GM21825 (cell line): ENCODE measurements around the gene LRRC30.

Source experiments
- ATAC-seq: cut with Tn5 transposase; IDR thresholded peaks from one replicate; pipeline ENCODE4 v1.9.1; 2021; ENCODE audit warnings: mild to moderate bottlenecking, moderate library complexity; ENCODE audit not compliant: unreplicated experiment

Gene LRRC30

DNA sequence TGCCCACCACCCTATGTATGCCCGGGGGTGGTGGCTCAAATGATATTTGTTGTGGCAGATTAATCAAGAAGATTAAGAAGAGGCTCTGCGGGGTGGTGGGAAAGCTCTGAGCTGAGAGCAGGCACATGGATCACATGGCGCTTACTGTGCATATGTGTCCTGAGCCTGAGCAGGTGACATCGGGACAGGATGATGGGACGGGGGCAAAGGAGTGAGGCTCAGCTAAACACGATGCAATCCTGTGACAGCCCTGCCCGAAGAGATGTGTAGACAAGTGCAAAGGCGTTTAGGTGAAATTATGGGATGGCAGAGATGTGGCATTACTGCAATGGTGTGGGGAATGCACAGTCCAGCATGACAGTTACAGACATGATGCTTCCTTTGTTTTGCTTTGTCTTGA, 6.0 kb downstream of the LRRC30 start:
- ATAC-seq, result no peak

DNA sequence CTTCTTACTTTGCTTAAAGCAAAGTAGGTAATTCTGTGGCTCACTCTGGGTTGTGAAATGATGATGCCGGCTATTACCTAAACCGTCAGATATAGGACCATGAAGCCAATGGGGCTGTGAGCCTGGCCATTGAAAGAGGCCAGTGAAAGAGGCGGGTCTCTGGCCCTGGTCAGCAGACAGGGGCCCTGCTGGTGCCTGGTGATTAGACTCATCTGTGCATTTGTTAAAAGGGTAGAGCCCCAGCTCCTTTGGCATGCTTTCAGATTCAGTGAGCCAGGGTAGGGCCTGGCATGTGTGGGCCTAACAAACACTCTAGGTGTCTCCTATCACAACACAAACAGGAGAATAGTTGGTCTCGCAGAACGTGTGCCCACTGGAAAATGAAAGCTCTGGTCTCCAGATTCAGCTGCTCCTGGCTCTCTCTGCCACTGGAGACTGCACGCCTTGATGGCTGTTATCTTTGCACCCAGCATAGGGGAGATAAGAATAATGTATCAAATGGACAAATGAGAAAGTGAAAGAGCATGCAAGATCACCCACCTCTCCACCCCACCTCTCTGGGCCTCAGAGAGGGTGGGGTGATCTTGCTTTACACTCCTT, 6.9 kb downstream of the LRRC30 start:
- ATAC-seq, result no peak

DNA sequence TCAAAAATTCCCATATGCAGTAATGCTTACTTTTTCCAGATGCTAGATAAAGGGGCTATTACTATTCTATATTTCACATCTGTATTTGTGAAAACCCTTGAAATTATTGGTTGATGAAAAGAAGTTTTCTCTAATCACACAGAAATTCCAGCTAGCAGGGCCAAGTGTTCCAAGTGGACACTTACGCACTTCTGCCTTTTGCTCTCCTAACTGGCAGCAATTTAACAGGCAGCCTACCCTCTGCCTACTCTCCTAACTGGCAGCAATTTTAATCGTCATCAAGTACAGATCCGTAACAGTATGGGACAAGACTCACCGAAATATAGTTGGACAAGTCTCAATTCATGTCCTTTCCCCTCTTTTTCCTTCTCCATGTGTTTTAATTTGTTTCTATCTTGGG, 12.0 kb downstream of the LRRC30 start:
- ATAC-seq, result no peak

DNA sequence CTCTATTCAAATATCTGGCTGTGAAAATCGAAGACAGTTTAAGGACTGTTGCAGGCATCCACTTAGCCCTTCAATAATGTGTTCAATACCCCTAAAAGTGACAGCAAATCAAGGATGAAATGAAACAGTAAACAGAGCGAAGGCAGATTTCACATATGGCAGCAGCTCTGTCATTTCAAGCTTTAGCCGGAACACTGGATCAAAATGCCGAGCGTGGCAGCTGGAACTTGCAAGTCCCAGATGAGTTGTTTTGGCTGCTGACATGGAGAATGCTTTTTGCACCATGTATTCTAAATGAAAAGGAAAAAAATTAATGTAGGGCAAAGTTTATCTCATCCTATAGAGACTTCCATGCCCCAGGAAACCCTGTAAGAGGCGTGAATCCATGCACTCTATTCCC, 18.0 kb downstream of the LRRC30 start:
- ATAC-seq, result no peak

DNA sequence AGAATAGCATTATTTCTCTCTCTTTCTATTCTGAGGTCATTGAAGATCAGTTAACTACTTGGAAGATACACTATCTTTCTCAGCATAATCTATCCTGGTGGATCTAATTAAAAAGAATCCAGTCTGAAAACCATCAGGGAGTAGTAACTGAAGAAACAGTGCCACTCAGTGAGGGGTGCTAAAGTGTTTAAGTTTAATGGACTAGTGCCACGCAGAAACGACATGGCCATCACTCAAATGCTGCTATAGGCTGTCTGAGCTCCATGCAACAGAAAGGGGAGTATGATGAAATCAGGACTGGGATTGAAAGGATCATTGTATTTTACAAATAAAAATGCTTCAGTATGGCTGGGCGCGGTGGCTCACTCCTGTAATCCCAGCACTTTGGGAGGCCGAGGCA, 23.3 kb downstream of the LRRC30 start:
- ATAC-seq, result no peak

DNA sequence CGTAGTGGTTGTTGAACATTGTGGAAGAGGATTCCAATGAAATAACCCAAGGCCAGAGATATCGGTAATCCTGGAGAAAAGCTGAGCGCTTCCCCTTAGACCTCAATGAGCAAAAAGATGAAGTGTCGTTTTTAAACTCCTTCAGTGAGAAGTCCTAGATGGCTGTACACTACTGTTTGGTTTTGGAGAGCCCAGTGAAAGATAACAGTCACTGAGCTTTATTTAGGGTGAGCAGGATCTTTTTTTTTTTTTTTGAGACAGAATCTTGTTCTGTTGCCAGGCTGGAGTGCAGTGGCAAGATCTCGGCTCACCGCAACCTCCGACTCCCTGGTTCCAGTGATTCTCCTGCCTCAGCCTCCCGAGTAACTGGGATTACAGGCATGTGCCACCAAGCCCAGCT, 24.2 kb downstream of the LRRC30 start:
- ATAC-seq, result no peak

DNA sequence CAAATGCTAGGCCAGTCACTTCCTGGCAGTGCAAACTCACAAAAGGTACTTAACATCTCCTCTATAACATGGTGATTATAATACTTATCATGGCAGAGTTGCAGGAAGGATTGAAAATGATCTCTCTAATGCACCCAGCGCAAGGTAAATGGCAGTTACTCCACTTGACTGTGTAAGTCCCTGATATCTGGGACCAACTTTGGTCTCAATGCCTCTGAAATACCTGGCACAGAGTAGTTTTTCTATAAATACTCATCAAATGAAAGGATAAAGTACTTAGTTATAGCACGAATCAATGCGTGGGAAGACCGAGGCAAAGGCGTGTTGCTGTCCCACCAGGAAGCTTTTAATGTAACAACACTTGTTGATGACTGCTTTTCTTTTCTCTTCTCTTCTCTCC, 24.8 kb downstream of the LRRC30 start:
- ATAC-seq, result no peak

DNA sequence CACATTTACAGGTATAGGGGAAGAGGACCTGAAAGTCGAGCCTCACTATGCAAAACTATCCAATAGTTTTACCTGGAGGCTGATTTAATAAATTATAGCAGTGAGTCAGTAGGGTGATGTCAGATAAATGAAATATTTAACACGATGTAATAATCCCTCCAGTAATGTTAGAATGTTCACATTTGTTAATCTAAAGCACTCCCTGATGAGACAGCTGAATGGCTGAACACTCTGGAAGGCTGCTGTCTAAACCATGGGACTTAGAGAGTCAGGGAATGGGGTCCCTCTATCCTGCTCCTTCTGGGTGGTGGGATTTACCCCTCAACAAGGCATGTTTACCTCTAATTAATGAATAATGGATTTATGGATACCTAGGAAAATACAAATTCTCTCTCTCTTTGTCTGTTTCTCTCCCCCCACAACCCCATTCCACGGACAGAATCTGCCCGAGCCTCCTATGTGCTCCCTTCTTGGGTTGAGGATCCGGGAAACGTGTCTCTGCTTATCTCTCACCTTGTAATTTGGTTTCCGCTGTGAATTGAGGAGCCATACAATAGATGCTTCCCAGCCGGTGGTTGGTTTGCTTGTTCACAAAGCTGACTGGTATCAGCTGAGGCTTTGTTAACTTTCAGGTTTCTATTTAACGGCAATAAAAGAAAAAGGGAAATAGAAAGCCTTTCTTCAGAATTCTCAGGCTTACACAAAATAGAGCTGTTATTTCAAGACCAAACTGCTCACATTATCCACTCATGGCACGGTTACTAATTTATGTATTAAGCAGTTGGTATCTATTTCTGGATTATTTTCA, 25.9 kb downstream of the LRRC30 start:
- no peak for ATAC-seq

DNA sequence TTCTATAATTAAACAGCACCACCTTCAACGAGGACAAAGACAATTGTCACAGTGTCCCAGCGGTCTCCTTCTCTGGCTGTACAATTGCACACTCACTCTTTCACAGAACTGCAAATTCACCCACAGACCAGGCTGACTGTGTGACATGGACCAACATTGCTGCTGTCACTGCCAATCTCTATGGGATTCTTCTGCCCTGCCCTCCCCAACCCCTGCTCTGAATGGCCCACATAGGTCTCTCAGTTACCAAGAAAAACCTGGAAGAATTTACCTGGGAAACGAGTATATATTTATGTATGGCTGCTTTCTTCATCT, 26.5 kb downstream of the LRRC30 start:
- no peak for ATAC-seq

DNA sequence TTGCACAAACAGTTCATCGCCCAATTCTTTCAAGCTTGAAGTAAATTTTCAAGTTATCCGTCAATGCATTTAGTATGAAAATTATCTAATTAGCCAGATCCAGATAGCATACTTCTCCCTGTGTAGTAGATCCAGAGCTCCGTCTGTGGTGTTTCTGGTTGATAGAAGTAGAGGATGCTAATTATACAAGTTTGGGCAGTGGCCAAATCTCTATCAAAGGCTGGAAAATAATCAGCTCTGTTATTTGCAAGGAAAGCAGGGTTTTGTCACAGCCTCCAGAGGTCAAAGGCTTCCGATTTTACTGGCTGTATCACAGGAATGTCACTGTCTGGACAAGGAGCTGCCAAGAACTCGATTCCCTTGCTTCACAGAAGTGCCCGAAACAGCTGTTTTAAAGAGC, 28.6 kb downstream of the LRRC30 start:
- ATAC-seq, result no peak

DNA sequence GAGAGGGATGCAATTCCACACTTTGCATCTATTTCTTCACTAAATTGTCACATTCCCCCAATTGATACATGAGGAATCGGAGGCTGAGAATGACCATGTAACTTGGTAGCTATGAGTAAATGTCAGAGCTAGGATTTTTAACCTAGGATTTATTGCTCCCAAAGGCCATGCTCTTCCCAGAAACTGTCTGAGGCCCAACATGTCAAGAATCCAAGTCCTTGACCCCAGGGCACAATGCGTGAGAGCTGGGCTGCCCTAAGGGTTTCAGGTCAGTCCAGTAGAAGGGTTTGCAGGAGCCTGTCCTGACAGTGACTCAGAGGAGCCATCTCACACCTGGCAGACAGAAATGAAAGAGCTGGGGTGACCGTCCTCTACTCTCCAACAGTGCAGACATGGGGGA, 30.3 kb downstream of the LRRC30 start:
- no peak for ATAC-seq

DNA sequence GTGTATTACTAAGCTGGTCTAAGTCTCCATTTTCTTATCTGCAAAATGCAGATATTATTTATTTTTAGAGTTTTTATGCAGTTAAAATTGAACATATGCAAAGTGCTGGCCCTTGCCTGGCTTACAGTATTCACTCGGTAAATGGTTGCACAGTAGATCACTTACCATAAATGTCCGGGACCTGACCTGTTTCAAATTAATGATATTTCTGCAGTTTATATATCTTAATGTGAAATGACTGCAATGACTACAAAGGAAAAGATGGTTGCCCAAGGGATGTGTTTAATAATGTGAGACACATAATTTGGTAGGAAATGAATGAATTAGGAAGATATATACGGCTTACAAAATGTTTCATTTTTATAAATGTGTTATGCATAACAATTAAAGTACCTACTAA, 37.1 kb downstream of the LRRC30 start:
- ATAC-seq, result no peak

DNA sequence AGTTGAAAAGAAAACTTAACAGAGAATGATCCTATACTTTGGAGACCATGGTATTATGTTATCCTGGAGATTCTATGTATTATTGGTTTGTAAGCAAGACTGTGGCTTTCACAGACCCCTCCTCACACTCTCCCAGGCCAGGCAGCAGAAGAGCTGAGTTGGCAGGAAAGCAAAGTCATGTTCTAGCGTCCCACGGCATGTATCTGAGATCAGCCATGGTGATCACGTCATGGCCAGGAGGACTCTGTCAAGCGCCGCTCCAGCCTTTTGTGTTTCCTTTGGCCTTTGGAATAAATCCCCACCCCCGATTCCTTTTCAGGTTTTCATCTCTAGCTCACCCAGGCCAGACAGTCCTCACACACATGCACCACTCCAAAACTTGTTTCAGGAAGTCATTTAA, 39.1 kb downstream of the LRRC30 start:
- no peak for ATAC-seq

DNA sequence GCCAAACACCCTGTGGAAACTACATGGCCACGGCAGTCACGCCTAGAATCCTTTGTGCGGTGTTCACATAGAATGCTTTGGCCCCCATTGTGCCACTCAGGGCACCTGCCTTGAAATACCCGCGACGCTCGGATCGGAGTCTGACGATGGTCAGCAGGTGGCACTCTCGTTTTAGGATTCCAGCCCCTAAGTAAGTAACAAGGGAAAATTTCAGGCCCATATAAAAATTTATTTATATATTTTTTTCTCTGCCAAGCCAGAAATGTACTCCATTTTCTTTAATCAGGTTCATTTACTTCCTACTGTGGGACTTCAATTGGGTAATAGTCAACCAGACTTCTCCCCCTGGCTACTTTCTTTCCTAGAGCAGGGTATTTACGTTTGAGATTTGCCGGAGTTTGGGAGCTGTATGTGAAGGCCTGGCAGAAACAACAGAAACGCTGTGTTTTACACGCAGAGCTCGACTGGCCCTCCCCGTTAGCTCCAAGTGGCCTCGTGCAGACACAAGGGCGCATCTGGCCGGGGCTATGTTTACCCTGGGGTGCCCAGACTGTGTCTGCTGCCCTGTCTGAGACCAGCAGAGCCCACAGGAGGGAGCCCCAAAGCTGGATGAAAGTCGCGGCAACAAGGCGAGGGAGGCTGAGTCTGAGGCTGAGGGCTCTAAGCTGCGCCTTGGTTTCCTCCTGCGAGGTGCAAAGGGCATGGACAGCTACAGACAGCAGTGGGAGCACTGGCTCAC, 41.6 kb downstream of the LRRC30 start:
- no peak for ATAC-seq

DNA sequence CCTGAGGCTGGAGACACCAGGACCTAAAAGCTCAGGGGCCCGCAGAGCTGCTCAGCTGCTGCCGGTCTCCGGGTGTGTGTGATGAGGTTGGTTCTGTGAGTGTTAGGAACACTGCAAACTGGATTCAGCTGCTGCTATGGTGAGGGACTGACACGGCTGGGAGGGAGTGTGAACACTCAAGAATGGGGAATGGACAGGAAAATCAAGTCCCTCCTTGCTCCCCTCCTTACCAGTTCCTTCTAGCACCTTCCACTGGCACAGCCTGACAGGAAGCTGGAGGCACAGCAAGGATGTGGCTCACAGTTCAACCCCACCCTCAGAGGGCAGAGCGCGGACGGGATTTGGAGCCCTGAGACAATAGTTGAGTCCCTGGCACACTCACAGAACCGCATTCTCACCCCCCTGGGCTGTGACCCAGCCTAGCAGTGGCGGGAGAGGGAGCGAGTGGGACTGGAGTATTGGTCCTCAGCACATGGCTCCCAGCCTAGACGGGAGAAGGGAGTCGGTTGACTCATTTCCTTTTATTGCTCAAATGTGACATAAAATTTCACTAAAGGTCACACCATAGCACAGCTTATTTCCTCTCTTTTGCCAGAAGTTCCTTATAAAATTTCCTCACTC, 42.5 kb downstream of the LRRC30 start:
- ATAC-seq, result no peak

DNA sequence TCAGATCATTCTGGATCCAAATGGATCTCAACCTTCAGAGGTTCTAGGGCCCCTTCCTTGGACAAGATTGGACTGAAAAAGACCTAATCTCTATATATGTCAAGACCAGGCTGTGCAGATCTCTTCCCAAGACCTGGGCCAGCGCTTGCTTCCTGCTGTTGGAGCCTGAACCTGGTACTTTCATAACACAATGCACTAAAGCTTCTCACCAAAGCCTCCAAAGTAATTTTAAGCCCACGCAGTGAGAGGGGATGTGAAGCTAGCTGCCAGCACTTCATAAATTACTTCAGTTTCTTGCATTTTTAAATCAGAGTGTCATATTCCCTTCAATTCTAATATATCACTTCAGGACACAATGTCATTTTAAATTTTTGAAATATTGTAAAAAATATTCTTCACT, 50.7 kb downstream of the LRRC30 start:
- no peak for ATAC-seq
